ENCODE results near the gene IGFBPL1.

The IGFBPL1 gene

DNA sequence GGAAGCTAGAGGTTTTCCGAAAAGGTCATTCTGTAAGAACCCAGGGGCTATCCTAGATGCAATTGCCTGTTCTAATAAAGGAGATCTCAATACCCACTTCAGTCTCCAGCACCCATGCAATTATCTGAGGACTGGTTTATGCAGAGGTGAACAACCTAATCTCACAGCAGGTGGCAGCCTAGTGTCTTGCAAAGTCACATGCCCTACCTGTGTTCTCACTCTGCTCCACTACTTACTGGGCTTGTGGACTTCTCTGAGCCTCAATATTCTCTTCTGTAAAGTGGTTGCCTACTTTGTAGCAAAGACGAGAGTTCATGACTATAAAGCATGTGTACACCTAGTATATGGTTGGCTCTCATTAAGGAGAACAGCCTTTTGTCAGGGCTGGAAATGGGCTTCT is 52.8 kb downstream of the IGFBPL1 start:
- FAIRE-seq (no peak), DNase-seq (ENCODE audit: insufficient read length, low spot score) (no peak)
- TF ChIP-seq POLR2A (IDR thresholded peaks at IDR 0.05; ENCODE audit: low read depth, low read length) = no peak

DNA sequence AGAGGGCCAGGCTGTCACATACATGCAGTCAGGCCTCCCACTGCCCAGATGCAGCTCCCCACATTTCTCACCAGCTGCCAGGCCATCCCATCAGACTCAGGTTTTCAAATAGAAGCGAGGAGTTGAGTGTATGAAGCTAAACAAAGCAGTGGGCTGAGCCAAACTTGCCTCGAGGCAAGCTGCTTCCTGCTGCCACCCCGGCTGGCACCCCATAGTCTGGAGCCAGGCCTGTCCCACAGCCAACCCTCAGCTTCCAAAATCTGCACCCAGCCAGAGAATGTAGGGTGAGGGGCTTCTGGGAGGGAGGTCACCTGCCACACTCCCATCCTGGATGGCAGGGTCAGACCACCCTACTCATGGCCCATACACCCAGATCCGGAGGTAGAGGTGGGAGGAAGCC is 54.1 kb downstream of the IGFBPL1 start:
- no peak for TF ChIP-seq POLR2A (IDR thresholded peaks at IDR 0.05; ENCODE audit: low read depth, low read length)
- DNase-seq (ENCODE audit: insufficient read length, low spot score) (no peak), FAIRE-seq (no peak)

DNA sequence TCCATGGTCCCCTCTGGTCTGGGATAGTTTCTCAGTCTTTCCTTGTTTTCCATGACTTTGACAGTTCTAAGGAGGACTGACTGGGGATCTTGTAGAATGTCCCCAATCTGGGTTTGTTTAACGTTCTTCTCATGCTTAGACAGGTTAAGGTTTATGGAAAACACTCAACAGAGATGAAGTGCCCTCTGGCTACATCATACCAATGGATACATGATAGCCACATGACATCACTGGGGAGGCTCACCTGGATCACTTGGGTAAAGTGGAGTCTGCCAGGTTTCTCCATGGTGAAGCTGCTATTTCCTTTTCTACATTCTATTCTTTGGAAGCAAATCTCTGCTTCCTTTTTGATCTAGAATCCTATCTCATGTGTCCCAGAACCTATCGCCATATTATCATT is 55.5 kb downstream of the IGFBPL1 start:
- TF ChIP-seq POLR2A (IDR thresholded peaks at IDR 0.05; ENCODE audit: low read depth, low read length) = no peak
- no peak for FAIRE-seq
- DNase-seq (ENCODE audit: insufficient read length, low spot score) = no peak

DNA sequence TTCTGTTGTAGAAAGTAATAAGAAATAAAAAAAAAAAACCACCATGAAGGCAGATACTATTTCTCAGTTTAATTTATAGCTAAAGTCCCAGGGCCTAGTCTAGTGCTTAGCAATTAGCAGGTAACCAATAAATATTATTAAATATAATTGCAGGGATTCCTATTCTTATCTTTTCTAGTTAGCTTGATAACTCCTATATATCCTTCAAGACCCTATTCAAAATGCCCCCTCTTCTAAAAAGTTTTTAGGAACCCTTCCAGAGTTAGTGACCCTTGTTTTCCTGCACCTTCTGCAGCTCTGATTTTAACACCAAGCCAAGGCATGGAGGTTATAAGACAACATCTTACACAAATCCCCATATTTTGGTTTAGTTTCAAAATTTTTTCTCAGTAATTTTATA is 56.4 kb downstream of the IGFBPL1 start:
- FAIRE-seq = no peak
- no peak for DNase-seq (ENCODE audit: insufficient read length, low spot score)
- no peak for TF ChIP-seq POLR2A (IDR thresholded peaks at IDR 0.05; ENCODE audit: low read depth, low read length)

DNA sequence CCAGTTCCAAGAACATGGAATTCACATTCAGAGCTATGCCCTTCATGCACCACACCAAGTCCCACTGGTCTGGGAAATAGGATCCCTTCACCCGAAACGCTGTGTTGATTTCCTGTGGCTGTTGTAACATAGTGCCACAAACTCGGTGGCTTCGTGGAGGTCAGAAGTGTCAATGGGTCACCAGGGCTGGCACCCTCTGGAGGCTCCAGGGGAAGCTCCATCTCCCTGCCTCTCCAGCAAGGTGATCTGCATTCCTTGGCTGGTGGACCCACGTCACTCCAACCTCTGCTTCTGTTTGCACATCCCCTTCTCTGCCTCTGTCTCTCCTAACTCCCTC is 60.7 kb downstream of the IGFBPL1 start:
- no peak for DNase-seq (ENCODE audit: insufficient read length, low spot score)

DNA sequence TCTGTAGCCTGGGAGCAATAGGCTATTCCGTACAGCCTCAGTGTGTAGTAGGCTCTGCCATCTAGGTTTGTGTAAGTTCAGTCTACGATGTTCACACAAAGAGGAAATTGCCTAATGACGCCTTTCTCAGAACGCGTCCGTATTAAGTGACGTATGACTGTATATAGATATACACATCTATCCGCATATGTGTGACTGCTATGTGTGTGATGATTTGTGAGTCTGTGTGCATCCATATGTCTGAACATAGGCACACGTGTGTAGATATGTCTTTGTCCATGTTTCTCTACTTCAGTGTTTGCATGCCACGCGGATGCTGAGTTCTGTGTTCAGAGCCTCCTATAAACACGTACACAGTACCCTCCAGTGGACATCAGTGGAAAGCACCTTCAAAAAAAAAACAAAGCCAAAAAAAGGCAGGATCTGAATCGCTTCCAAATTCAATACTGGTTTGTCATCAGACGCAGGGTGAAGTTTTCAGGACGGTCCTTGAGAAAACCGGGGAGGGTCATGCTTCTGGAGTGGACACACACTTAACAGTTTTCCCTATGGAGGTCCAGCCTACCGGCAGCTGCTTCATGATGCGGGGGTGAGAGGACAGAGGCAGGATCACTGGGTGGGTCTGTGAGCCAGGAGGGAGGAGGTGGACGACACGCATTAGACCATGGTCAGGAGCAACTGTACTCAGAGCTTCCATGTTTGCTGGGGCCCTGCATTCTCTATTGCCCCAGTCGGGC is 61.2 kb downstream of the IGFBPL1 start:
- no peak for TF ChIP-seq POLR2A (IDR thresholded peaks at IDR 0.05; ENCODE audit: low read depth, low read length)
- FAIRE-seq (peak; percentile 55), DNase-seq (ENCODE audit: insufficient read length, low spot score) (peak; percentile 38)

More for the DNA sequence above, 60.7 kb downstream of the IGFBPL1 start:
- FAIRE-seq = no peak
- TF ChIP-seq POLR2A (IDR thresholded peaks at IDR 0.05; ENCODE audit: low read depth, low read length) = no peak

DNA sequence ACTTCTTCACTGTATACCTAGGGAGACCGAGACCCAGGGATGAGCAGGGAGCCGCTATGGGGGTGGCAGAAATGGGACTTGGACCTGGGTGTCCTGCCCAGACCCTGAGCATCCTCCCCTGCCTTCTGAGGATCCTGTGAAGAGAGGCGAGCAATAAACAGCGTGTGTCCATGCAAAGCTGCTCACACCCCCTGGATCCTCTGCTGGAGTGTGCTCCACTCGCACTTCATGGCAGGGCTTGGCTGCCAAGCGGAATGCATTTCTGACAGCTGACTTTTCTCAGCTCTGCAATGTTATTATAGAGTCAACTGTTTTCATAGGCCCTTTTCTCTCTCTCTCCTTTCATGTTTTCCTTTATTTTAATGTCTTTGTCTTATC is 62.8 kb downstream of the IGFBPL1 start:
- TF ChIP-seq POLR2A (IDR thresholded peaks at IDR 0.05; ENCODE audit: low read depth, low read length) = no peak
- DNase-seq (ENCODE audit: insufficient read length, low spot score) (no peak), FAIRE-seq (no peak)

DNA sequence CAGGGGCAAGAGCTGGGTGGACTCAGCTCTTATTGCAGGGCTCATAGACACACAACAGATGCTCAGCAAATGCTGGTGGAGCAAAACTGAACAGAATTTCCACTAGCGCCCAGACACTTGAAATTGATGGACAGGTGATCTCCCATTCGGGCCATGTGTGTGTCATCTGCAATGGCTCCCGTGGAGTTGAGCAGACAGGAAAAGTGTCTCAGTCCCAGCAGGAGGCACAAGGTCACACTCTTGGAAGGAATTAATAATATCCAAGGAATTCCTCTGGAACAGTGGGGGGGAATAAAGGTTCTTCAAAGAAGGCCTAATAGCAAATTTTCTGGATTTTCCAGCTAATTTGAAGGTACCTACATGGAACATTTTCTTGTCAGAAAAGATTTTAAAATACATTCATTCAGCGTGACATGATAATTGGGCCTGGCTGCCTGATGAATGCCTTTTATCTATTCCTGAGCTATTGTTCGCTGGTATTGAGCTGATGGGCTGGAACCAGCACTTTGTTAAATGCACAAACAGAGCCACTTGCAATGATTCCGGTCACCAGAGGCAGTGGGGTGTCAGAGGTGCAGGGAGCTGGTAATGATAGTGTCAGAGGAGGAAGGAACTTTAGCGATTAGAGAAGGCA is 63.3 kb downstream of the IGFBPL1 start:
- no peak for TF ChIP-seq POLR2A (IDR thresholded peaks at IDR 0.05; ENCODE audit: low read depth, low read length)
- no peak for DNase-seq (ENCODE audit: insufficient read length, low spot score)
- FAIRE-seq = no peak

DNA sequence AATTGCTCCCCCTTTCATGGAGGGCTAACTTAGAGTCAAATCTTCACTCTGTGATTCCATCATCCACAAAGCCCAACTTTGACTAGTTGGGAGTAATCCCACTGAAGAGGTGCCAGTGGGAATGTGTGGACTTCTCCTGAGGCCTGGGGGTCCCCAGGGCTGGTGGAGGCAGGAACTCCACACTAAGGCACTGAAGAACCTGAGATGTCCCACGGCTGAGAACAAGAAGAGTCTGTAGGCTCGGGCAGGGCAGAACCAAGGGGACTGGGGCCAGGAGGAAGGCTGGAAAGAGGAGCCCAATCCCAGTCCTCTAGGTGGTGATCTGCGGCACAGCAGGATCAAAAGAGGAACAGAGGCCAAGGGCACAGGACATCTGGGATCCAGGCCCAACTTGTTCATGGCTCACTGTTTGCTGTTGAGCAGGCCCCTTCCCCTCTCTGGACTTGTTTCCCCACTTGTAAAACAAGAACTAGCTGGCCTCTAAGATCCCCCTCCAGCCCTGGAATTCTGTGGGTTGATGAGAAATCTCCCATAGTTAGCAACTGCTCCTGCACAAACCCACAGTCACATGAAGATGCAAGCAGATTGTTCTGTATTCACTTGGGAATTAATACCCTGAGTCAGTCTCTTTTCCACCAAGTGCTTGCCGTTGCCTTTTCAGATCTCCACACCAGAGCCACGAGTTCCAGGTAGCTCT is 64.4 kb downstream of the IGFBPL1 start:
- TF ChIP-seq POLR2A (IDR thresholded peaks at IDR 0.05; ENCODE audit: low read depth, low read length) = no peak
- FAIRE-seq (no peak), DNase-seq (ENCODE audit: insufficient read length, low spot score) (no peak)

DNA sequence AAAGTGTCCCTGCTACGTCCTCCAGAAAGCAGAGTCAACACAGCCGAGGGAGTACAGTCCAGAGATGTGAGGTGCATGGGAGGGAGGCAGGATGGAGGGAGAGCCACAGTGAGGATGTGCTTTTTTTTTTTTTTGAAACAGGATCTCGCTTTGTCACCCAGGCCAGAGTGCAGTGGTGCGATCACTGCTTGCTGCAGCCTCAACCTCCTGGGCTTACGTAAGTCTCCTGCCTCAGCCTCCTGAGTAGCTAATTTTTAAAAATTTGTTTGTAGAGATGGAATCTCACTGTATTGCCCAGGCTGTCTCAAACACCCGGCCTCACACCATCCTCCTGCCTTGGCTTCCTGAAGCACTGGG is 65.0 kb downstream of the IGFBPL1 start:
- no peak for FAIRE-seq
- DNase-seq (ENCODE audit: insufficient read length, low spot score) = no peak
- TF ChIP-seq POLR2A (IDR thresholded peaks at IDR 0.05; ENCODE audit: low read depth, low read length) = no peak

DNA sequence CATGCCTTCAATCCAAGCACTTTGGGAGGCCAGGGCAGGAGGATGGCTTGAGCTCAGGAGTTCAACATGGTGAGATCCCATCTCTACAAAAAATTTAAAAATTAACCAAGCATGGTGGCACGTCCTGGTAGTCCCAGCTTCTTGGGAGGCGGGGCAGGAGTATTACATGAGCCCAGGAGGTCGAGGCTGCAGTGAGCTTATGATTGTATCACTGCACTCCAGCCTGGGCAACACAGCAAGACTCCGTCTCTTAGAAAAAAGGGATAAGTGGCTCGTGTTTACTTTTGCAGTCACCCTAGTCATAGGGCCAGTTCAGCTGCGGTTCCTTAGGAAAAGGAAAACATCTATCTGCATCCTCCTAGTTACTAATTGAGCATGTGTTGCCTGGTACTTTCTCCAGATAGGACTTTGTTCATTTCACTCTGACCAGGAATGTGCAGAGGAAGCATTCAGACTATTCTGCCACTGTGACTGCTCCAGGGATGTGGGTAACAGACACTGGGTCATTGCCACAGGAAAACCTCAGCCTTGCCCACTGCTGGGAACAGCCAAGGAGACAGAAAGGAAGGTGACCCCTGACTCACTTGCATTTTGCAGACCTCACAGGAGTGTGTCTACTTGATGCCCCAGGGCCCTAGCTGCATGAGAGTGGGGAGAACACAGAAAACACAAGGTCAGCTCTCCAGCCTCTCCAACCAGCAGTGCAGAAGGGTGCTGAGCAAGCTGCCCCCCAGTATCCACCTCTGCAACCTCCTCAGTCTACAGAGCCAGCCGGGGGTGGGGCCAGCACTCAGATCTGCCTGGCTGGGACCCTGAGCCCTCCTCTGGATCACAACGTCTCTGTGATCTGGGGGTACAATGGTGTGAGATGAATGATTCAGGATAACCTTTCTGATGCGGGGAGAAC is 65.6 kb downstream of the IGFBPL1 start:
- FAIRE-seq (no peak), DNase-seq (ENCODE audit: insufficient read length, low spot score) (no peak)
- no peak for TF ChIP-seq POLR2A (IDR thresholded peaks at IDR 0.05; ENCODE audit: low read depth, low read length)

DNA sequence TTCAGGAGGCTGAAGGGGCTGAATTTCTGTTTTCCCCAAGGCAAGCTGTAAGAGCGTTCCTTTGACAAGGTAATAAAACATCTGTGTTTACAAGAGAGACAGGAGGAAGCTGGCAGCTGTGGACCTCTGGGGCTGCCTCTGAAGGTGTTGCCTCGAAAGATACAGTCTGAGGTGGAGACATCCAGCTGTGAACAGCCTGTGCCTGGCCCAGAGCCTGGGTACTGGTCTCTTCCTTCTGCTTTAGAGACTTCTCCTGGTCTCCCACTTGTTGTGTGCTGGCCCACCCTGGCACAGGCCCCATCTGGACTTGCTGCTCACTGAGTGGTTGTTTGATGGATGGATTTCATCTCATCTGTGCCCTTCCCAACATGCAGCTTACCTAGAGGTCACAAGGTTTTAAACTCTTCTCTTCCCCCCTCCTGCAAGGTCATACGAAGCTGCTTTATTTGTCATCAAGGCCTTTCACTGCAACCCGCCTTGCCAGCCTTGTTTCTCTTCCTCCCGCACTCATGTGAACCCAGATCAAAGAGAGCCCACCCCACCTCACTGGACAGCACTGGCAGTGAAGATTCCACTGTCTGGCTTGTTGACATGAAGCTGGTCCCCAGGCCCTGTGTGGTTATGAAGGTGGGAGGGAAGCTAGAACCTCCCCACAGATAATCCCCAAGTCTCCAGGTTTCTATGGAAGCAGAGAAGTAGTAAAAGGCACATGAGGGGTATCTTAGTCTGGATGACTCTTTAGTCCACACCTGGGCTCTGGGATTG is 66.7 kb downstream of the IGFBPL1 start:
- DNase-seq (ENCODE audit: insufficient read length, low spot score) (no peak), FAIRE-seq (no peak)
- TF ChIP-seq POLR2A (IDR thresholded peaks at IDR 0.05; ENCODE audit: low read depth, low read length) = no peak

DNA sequence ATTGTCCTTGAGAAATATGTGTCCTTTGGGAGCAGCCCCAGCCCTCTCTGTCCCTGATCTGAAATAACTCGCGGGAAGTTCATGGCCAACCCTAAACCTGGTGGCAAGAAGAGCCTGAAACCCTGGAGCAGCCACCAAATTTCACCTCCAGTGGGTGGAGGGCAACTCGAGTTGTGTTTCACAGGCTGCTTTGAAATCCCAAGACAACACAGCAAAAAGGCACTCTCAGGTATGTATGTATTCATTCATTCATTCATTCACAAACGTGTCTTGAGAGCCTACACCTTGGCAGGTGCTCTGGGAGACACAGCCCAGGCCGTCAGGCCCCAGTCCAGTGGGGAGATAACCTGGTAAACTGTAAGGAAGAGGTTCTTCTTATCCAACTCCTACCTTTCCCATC is 67.4 kb downstream of the IGFBPL1 start:
- TF ChIP-seq POLR2A (IDR thresholded peaks at IDR 0.05; ENCODE audit: low read depth, low read length) = no peak

More for the DNA sequence above, 67.4 kb downstream of the IGFBPL1 start:
- FAIRE-seq = no peak
- DNase-seq (ENCODE audit: insufficient read length, low spot score) = no peak
